HG03460 (cell line): ENCODE measurements around the gene ACY1.

Experiments used
- ATAC-seq: cut with Tn5 transposase; IDR thresholded peaks from one replicate; pipeline ENCODE4 v1.9.1; 2021; ENCODE audit not compliant: unreplicated experiment

Gene ACY1

GRCh38 chr3:51962854-51963530 lies 20.3 kb upstream of the ACY1 start:
- no peak for ATAC-seq

DNA sequence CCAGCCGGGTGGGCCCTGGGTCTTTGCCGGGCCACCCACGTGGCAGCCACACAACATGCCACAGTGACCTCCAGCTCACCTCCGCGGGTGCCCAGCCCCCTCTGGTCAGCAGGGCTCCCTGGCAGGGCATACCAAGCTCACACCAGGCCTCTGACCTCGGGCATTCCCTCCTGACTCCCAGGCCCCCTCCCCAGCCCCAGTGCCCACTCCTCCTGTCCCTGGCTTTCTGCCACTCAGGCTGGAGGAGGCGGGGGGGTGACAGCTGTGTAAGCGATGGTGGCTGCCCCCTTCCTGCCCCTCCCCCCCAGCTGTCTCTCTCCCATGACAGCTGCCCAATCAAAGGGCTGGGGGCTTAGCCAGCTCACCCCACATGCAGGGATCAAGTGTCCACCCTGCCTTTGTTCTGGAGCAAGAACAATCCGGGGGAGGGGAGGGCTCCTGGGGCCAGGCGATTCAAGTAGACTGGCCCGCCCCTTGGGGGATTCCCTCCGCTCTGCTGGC lies 19.3 kb upstream of the ACY1 start:
- ATAC-seq: no peak

DNA sequence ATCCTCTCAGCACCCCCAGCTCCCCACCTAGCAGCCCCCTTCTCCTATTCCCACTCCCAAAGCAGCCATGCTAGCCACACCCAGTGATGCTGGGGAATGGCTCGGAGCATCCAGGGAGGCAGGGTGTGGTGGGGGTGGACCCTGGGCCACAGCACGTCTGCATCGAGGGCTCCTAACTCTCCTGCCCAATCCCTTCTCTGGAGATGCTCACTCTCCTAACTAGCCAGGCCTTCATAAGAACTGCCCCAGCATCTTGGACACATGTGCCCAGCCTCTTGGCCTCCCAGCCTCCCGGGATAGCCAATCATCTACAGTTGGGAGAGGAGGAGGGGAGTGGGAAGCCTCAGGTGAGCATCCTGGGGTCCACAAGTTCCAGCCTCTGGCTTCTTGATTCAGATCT lies 18.8 kb upstream of the ACY1 start:
- no peak for ATAC-seq

GRCh38 chr3:51966016-51966415 lies 17.3 kb upstream of the ACY1 start:
- ATAC-seq: no peak

DNA sequence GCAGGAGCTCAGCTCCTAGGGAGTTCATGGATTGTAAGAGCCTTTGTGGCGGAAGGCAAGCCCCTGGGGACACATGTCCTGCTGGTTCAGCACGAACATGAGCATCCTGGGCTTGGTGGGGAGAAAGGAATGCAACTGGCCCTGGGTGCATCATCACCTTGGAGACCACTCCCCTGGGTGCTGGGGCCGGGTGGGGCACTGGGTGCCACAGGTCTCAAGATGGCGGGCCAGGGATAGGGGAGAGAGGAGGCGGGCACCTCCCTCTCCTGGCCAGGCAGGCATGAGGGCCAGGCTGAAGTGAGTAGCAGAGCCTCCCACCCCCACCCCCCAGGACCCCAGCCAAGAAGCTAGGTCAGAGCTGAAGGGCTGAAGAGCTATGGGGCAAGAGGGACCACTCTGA lies 16.8 kb upstream of the ACY1 start:
- no peak for ATAC-seq

- ATAC-seq: no peak
Measured at GRCh38 chr3:51966922-51967383, 16.4 kb upstream of the ACY1 start.

DNA sequence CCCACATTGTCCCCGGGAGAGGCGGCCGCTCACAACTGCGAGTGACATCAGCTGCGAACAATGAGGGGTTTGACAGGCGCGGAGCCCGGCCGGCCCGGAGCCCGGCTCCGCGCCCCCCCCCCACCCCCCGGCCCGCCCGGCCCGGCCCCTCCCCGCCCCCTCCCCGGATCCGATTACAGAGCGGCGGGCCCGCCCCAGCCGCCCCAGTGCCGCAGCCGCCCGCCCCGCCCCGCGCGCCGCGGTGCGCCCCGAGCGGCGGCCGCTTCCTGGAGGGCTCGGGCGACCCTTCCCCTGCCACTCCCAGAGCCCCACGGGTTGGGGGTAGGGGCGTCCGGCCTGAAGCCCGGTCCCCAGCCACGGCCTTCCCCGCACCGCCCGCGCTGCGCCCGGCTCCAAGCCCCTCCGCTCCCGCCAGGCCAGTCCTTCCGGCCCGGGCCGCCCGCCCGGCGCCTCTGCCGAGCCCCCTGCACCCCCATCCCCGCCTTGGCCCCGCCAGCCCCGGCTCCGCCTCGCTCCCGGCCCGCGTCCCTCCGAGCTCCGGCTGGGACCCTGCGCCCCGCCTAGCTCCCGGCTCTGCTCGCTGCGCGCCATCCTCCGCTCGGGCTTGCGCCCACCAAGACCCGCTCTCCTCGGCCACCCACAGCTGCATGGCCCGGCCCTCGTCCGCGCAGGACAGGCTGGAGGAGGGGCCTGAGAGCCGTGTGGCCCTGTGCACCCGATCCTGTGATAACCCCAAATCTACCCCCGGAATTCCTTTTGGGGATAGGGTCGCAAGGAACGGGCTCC lies 15.8 kb upstream of the ACY1 start, which contains the start of gene PCBP4:
PCBP4 (minus strand) TSS at position 71 of the 786 bp plus-strand sequence. CDS start 6,214 bp downstream, outside the sequence.
- ATAC-seq: no peak

DNA sequence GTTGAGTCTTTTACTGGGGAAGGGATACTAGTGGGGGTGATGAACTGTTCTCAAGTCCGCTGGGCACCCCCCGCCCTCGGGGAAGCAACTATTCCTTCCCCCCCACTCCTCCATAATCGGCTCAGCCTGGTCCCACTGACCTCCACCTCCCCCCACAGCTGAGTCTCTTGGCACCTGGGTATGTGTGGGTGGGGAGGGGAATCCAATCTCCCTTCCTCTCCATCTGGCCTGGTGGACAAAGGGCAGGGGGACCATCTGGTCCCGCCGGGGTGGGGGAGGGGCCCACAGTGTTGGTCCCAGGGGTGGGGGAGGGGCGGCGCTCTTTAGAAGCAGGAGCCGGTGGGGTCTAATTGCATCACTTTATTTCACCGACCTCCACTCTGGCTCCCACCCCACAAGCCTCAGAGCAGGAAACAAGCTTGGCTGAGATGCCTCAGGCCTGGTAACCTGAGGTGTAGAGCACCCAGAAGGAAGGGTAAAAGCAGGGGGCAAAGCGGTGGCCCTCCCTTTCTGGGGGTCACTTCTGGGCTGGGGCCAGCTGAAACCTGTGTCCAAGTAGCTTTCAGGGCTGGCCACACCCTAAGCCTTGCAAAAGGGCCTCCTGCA lies 15.1 kb upstream of the ACY1 start:
- no peak for ATAC-seq

GRCh38 chr3:51968883-51969678 lies 14.3 kb upstream of the ACY1 start:
- ATAC-seq: no peak

DNA sequence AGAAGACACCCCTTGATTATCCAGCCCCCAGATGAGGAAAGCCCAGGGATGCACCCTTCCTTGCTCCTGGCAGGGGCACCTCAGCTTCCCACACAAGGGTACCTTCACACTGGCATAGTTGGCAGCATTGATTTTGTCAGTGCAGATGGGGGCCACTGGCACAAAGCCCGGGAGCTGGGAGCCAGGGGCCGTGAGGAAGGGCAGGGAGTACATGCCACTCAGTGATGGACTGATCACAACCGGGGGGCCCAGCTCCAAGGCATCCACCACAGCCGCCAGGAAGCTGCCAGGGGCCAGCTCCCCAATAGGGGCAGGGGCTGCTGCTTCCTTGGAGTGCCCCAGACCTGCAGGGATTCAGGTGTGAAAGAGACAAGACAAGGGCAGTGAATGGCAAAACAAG lies 13.5 kb upstream of the ACY1 start:
- ATAC-seq: no peak

- ATAC-seq: no peak
Measured at GRCh38 chr3:51970606-51971300, 12.6 kb upstream of the ACY1 start.

- no peak for ATAC-seq
Measured at GRCh38 chr3:51971350-51971749, 12.0 kb upstream of the ACY1 start.

DNA sequence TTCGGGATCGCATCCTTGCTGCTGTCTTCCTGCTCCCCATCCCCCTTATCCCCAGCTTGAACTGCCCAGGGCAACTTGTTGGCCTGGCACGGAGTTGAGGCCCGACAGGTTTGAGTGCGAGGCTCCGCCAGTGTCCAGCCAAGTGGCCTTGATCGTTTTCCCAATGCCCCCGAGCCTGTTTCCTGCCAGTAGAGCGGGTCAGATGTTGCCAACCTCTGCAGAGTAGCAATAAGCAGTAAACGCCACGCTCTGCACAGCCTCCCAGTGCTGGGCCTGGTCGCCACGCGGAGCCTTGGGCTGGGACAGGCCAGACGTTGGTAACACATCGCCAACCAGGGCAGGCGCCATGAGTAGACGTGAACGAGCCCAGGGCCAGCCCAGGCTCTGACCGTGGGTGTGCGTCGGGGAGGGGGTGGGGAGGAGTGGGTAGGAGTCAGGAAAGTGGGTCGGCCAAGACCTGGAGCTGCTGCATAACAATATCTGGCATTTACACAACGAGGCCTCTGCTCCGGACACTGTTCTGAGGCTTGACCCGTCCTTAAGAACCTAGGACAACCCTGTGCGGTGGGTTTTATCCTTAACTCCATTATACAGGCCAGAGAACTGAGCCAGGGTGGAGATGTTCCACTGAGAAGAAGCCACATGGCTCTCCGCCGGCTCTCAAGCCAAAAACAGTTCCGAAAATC lies 8.9 kb upstream of the ACY1 start:
- ATAC-seq: peak; percentile 8

GRCh38 chr3:51974963-51975851 lies 8.1 kb upstream of the ACY1 start, which contains the start of gene ABHD14A:
TSS of gene ABHD14A (plus strand) at chr3:51975064. CDS start at chr3:51975136, 72 bp downstream.
- ATAC-seq: no peak

DNA sequence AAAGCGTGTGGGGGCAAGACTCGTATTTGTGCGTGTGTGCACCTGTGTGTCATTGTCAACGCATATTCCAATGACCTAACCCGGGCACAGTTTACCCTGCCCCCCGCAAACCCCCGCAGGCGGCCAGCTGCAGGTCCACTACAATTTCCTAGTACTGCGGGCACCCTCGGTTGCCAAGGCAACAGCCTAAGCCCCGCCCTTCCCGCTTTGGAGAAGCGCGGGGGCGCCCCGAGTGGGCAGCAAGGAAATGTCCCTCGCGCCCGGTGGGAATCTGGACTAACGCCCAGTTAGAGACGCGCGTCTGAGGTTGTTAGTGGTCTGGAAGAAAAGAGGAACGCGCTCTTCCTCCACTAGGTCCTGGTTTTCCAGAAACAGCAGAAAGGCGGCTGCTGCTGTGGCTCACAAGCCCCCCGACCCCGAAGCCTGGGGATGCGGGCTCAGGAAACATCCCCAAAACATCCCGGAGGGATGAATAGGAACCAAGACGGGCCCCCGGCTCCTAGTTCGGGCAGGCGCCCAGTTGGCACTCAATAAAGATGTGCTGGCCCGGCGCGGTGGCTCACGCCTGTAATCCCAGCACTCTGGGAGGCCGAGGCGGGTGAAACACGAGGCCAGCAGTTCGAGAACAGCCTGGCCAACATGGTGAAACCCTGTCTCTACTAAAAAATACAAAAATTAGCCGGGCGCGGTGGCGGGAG lies 7.3 kb upstream of the ACY1 start:
- no peak for ATAC-seq

- ATAC-seq: no peak
Measured at GRCh38 chr3:51977446-51978142, 5.7 kb upstream of the ACY1 start.

GRCh38 chr3:51978143-51978502 lies 5.2 kb upstream of the ACY1 start:
- ATAC-seq: no peak

GRCh38 chr3:51980253-51980652 lies 3.1 kb upstream of the ACY1 start:
- no peak for ATAC-seq
